Measurements from ENCODE around the gene TPMT.

Gene TPMT

DNA sequence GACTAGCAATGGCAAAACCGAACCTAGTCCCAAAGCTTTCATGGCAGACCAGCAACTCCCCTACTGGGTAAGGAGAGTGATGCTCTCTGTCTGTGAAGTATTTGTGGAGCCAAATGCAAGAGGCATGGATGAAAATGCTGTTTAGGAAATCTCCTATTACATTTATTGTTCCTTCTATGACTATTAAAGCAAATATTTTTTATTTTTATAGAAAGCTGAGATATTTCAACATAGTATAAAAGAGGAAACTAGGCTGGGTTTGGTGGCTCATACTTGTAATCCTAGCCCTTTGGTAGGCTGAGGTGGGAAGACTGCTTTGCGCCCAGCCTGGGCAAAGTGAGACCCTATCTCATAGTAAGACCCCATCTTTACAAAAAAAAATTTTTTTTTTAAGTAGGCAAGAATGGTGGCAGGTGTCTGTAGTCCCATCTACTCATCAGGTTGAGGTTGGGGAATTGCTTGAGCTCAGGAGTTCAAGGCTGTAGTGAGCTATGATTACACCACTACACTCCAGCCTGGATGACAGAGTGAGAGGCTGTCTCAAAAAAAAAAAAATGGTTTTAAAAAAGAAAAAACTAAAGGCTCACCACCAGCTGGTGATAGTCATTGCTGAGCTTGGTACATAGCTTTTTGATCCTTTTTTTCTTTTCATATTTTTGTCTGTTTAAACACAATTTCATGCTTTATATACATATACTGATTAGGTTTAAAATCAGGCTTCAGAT is 11.6 kb upstream of the TPMT start:
- peaks cover 40% of the 10 kb centered on the region for H3K36me3 Mint-ChIP-seq (ENCODE audit: low read depth)
- peaks cover 3% of the 10 kb centered on the region for H3K4me1 Mint-ChIP-seq
- no peaks in the 10 kb centered on the region for H3K27me3 Mint-ChIP-seq (ENCODE audit: low read depth)
- TF ChIP-seq, protein P1, sequence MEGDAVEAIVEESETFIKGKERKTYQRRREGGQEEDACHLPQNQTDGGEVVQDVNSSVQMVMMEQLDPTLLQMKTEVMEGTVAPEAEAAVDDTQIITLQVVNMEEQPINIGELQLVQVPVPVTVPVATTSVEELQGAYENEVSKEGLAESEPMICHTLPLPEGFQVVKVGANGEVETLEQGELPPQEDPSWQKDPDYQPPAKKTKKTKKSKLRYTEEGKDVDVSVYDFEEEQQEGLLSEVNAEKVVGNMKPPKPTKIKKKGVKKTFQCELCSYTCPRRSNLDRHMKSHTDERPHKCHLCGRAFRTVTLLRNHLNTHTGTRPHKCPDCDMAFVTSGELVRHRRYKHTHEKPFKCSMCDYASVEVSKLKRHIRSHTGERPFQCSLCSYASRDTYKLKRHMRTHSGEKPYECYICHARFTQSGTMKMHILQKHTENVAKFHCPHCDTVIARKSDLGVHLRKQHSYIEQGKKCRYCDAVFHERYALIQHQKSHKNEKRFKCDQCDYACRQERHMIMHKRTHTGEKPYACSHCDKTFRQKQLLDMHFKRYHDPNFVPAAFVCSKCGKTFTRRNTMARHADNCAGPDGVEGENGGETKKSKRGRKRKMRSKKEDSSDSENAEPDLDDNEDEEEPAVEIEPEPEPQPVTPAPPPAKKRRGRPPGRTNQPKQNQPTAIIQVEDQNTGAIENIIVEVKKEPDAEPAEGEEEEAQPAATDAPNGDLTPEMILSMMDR (IDR thresholded peaks at IDR 0.05; ENCODE audit: unreplicated experiment in 3 of 3) = no peak
- H3K9me3 Mint-ChIP-seq = peaks cover 4% of the 10 kb centered on the region
- no peak overlapping the region for H3K4me3 Mint-ChIP-seq
- no peak overlapping the region for H3K27ac Mint-ChIP-seq

DNA sequence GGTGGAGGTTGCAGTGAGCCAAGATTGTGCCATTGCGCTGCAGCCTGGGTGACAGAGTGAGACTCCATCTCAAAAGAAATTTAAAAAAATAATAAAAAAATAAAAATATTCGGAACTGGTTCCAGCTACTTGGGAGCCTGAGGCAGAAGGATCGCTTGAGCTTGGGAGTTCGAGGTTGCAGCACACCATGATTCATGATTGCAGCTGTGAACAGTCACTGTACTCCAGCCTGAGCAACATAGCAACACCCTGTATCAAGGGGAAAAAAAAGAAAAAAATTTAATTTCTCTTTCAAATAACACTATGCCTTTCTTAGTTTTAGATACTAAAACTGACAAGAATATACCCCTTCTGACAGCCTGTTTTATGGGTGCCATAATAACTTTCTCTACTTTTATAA is 10.9 kb upstream of the TPMT start:
- TF ChIP-seq, protein P1 (IDR thresholded peaks at IDR 0.05; ENCODE audit: unreplicated experiment in 3 of 3) = no peak
- Mint-ChIP-seq H3K4me3 (no peak overlapping the region), H3K27ac (no peak overlapping the region), H3K9me3 (peaks cover 4% of the 10 kb centered on the region), H3K36me3 (ENCODE audit: low read depth) (peaks cover 42% of the 10 kb centered on the region), H3K27me3 (ENCODE audit: low read depth) (no peaks in the 10 kb centered on the region), H3K4me1 (peaks cover 5% of the 10 kb centered on the region)

DNA sequence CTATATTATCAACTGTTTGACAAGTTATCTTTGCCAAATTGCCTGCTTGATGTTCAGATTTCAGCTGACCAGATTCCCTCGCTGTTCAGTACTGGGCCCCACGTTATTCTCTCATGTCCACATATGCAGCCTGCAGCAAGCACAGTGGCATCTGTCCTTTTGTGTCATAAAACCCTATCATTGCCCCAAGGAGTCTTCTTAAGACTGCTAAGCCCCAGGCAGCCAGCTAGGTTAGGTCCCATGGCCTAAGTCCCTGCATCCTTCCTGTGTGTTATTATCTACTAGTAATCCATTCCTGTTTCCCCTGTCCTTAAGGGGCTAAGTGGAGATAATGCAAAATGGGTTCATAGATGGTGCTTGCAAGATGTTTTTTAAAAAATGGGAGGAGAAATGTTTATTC is 7.5 kb upstream of the TPMT start:
- no peaks in the 10 kb centered on the region for H3K27me3 Mint-ChIP-seq (ENCODE audit: low read depth)
- H3K27ac Mint-ChIP-seq = no peak overlapping the region
- no peaks in the 10 kb centered on the region for H3K9me3 Mint-ChIP-seq
- no peak overlapping the region for H3K4me3 Mint-ChIP-seq
- H3K36me3 Mint-ChIP-seq (ENCODE audit: low read depth) = peaks cover 41% of the 10 kb centered on the region
- TF ChIP-seq, protein P1 (IDR thresholded peaks at IDR 0.05; ENCODE audit: unreplicated experiment in 3 of 3) = no peak
- peaks cover 5% of the 10 kb centered on the region for H3K4me1 Mint-ChIP-seq

DNA sequence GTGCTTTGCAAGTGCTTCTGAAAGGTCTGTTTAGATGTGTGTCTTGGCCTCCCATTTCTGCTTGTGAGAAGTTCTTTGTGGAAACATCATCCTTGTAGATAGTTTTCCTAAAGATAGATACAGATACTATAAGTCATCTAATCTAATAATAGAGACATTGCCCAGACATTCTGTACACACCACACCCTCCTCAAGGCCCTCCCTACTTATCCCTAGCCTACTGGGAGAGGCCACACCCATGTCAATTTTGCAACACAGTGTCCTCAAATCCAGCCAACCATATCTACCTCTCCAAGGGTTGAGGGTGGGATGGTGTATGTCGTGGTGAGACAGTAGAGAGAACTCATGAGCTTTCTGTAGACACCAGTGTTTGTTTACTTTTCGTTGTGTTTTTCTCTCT is 6.6 kb upstream of the TPMT start:
- TF ChIP-seq, protein P1 (IDR thresholded peaks at IDR 0.05; ENCODE audit: unreplicated experiment in 3 of 3) = no peak
- H3K4me1 Mint-ChIP-seq = peaks cover 5% of the 10 kb centered on the region
- H3K9me3 Mint-ChIP-seq = no peaks in the 10 kb centered on the region
- H3K4me3 Mint-ChIP-seq = no peak overlapping the region
- H3K27me3 Mint-ChIP-seq (ENCODE audit: low read depth) = no peaks in the 10 kb centered on the region
- peak overlapping the region in 1 of 3 experiments; percentile 32 for H3K27ac Mint-ChIP-seq
- H3K36me3 Mint-ChIP-seq (ENCODE audit: low read depth) = peaks cover 41% of the 10 kb centered on the region

DNA sequence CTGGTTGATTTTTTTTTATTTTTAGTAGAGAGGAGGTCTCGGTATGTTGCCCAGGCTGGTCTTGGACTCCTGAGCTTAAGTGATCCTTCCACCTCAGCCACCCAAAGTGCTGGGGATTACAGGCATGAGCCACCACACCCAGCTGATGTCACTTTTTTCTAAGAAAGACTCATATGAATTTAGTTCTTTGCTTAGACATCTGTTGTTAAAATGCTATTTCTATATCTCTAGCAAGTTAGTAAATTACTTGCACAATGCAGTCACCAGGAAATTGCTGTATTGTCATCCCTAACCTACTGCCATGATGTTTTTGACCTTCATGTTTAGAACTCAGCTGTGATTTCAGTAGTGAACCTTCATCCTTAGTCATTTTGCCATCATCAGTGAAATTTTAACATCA is 6.0 kb upstream of the TPMT start:
- Mint-ChIP-seq H3K36me3 (ENCODE audit: low read depth) (peaks cover 41% of the 10 kb centered on the region), H3K27ac (no peak overlapping the region), H3K9me3 (no peaks in the 10 kb centered on the region), H3K4me1 (peaks cover 5% of the 10 kb centered on the region), H3K4me3 (no peak overlapping the region), H3K27me3 (ENCODE audit: low read depth) (no peaks in the 10 kb centered on the region)
- TF ChIP-seq, protein P1 (IDR thresholded peaks at IDR 0.05; ENCODE audit: unreplicated experiment in 3 of 3) = no peak

DNA sequence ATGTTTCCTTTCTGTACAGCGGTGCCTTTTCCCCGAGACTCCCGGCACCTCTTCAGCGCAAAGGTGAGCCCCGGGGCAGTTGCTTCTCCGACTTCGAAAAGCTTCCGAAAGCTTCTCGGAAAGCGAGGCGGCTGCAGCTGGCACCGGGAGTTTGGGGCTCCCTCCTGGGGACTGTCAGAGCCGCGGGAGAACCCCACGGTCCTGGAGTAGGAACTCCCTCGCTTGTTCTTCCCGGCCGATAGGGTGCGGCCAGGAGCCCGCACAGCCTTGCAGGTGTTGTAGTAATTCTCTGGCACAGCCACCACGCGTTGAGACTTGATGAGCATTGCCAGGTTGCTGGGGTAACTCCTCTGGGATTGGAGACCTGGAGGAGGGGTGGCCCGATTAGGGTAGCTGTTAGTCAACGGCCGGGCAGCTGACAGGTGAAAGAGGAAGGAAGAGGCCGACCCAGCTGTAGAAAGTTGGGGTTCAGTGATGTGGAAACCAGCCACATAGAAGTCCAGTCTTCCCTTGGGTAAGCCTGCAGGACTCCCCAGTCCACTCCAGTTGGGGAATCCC is 1.1 kb upstream of the TPMT start:
- Mint-ChIP-seq H3K27me3 (ENCODE audit: low read depth) (peaks cover 3% of the 10 kb centered on the region), H3K36me3 (ENCODE audit: low read depth) (peaks cover 12% of the 10 kb centered on the region), H3K9me3 (no peaks in the 10 kb centered on the region), H3K4me1 (peaks cover 13% of the 10 kb centered on the region), H3K27ac (peak overlapping the region in 2 of 3 experiments; percentile 51 to 80), H3K4me3 (peak overlapping the region; percentile 97 to 99 (median 98))
- TF ChIP-seq, protein P1 (IDR thresholded peaks at IDR 0.05; ENCODE audit: unreplicated experiment in 3 of 3) = no peak

All from nephron (organoid).